Transverse colon (tissue), 4 donors: Measurements from ENCODE around the gene LEKR1. TPM values are rescaled to one million over a fixed set of nuclear protein-coding genes. Genes with fewer than 3 reads are reported as not detected.

Experiments used
- DNase-seq: peaks from one replicate; pipeline ENCODE4 v3.0.0-alpha.2; 2019
- H3K27ac ChIP-seq, 4 donors: fragments of 200-600 bp; sonication (generic); 2 replicates each; pipeline ENCODE4 v1.5.1; 2016 to 2018; ENCODE audit warnings: inconsistent platforms in 4 of 4
- H3K27me3 ChIP-seq: fragments of 200-600 bp; sonication (generic); 2 replicates; pipeline ENCODE4 v1.5.1; 2017; ENCODE audit warnings: inconsistent platforms
- H3K36me3 ChIP-seq, 4 donors: fragments of 200-600 bp; sonication (generic); 2 replicates each; pipeline ENCODE4 v1.5.1; 2017 to 2019; ENCODE audit warnings: inconsistent platforms in 4 of 4
- H3K4me1 ChIP-seq, 4 donors: fragments of 200-600 bp; sonication (generic); 2 replicates each; pipeline ENCODE4 v1.5.1; 2017 to 2020; ENCODE audit warnings: inconsistent platforms in 4 of 4
- H3K4me3 ChIP-seq, 4 donors: fragments of 200-600 bp; sonication (generic); 1 replicate in 1 of 4; 2 replicates in 3 of 4; pipeline versions ENCODE4 v1.5.1 to v1.6.1; 2017 to 2019; ENCODE audit warnings: inconsistent platforms in 4 of 4
- H3K9me3 ChIP-seq, 2 donors: fragments of 200-600 bp; sonication (generic); 2 replicates each; pipeline ENCODE4 v1.5.1; 2017 to 2019; ENCODE audit warnings: inconsistent platforms in 2 of 2
- CTCF ChIP-seq, 5 experiments: fragments of 200-600 bp in 3 of 5; fragments of 450-650 bp in 2 of 5; sonication (generic) in 3 of 5; IDR thresholded peaks; 1 replicate in 2 of 5; 2 replicates in 3 of 5; pipeline ENCODE4 v1.5.1; 2016 to 2017; ENCODE audit warnings: antibody characterized with exemption in 5 of 5, inconsistent platforms in 3 of 5, mild to moderate bottlenecking in 2 of 5, moderate library complexity in 1 of 5
- EP300 ChIP-seq: sonication (generic); formaldehyde crosslinking; IDR thresholded peaks from one replicate; pipeline ENCODE4 v1.6.1; 2017; ENCODE audit warnings: antibody characterized with exemption, low read depth
- POLR2A ChIP-seq: fragments of 450-650 bp; IDR thresholded peaks from one replicate; pipeline ENCODE4 v1.6.1; 2016; ENCODE audit warnings: antibody characterized with exemption, mild to moderate bottlenecking, moderate library complexity
- POLR2AphosphoS5 ChIP-seq, 3 donors: sonication (generic); formaldehyde crosslinking; IDR thresholded peaks; one replicate each; pipeline ENCODE4 v1.6.1; 2016; ENCODE audit warnings: antibody characterized with exemption in 3 of 3
- WGBS, 2 donors: methylation state at CpG; one replicate each; pipeline ENCODE4 v1.1.5; 2018; ENCODE audit warnings: low coverage in 1 of 2; 5-methylcytosine and 5-hydroxymethylcytosine counted together
- in situ Hi-C, 4 donors: fragments of 200-750 bp; cut with MboI; loops; one replicate each; pipeline versions ENCODE4 v1.15.0 to v1.15.1; 2017; ENCODE audit warnings: low sequenced_read_pairs in 3 of 4, low pct_ligation_motif_present in 1 of 4, low pct_unique_long_range_greater_than_20kb in 1 of 4
- intact Hi-C: fragments of 100-400 bp; cut with DNase I; formaldehyde crosslinking; loops from one replicate; pipeline ENCODE4 v1.15.1; 2023; ENCODE audit warnings: low total_unique reads
- total RNA-seq, 4 donors: library from RNA; depleted of rRNA; stranded (reverse); fragments of >200 nt; gene quantifications; one replicate each; pipeline ENCODE4 v1.1.0, GENCODE V29; 2016

Gene LEKR1
- total RNA-seq, 4 donors from 2014 or later: 0.40 to 3.3 (median 0.96) TPM; not detected in 1

DNA sequence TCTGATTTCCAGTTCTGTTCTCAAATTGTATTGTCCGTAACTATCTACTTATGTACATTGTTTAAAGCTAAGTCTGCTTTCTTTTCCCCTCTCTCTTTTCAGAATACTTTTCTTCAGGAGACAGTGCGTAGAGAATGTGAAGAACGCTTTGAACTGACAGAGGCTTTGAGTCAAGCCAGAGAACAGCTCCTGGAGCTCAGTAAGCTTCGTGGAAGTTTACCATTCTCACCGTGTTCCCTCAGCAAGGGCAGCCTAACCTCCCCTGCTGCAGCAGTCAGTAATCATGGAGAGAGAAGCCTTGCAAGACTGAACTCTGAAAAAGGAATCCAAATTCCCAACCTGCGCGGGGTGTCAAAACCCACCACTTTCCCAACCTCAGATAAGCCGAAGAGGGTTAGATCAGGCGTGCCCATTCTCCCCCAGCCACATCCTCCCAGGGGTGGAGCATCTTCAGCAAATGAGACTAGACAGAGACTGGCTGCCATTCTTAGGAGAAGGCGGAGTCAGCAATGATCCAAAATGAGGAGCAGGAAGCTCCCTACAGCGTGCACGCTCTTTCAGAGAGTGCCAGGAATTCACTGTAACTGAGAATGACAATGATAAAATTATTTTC lies 219.2 kb downstream of the LEKR1 start:
- in situ Hi-C loops: no loop called here

GRCh38 chr3:157046520-157046919 lies 220.4 kb downstream of the LEKR1 start:
- H3K4me1 ChIP-seq: no peaks in the 10 kb centered on the region
- H3K36me3 ChIP-seq: no peaks in the 10 kb centered on the region
- no peaks in the 10 kb centered on the region for H3K27me3 ChIP-seq
- H3K9me3 ChIP-seq: no peaks in the 10 kb centered on the region
- H3K27ac ChIP-seq: peak overlapping the region in 1 of 4 donors; percentile 68
- TF ChIP-seq EP300 (no peak), POLR2A (no peak), CTCF (IDR thresholded peaks at IDR 0.05) (no peak), POLR2AphosphoS5 (IDR thresholded peaks at IDR 0.05) (no peak)
- H3K4me3 ChIP-seq: no peak overlapping the region
- in situ Hi-C loops: no loop called here
- WGBS, 2 donors: 80 to 83% methylated on average over 1 of the region's 1 CpG
- intact Hi-C loops: no loop called here
- no peak for DNase-seq

More for the DNA sequence above, 219.2 kb downstream of the LEKR1 start:
- H3K4me3 ChIP-seq: peak overlapping the region in 1 of 4 donors; percentile 17
- intact Hi-C loops: no loop called here
- no peaks in the 10 kb centered on the region for H3K4me1 ChIP-seq
- no peaks in the 10 kb centered on the region for H3K27me3 ChIP-seq
- 77 to 87% methylated on average over 5 to 12 of the region's 12 CpGs for WGBS, 2 donors
- H3K9me3 ChIP-seq: no peaks in the 10 kb centered on the region
- peak overlapping the region; percentile 21 to 68 (median 62) for H3K27ac ChIP-seq
- H3K36me3 ChIP-seq: no peaks in the 10 kb centered on the region
- TF ChIP-seq POLR2AphosphoS5 (IDR thresholded peaks at IDR 0.05): peak in 1 of 3 donors; percentile 55
- TF ChIP-seq CTCF (IDR thresholded peaks at IDR 0.05): no peak
- TF ChIP-seq EP300: no peak
- DNase-seq: no peak

DNA sequence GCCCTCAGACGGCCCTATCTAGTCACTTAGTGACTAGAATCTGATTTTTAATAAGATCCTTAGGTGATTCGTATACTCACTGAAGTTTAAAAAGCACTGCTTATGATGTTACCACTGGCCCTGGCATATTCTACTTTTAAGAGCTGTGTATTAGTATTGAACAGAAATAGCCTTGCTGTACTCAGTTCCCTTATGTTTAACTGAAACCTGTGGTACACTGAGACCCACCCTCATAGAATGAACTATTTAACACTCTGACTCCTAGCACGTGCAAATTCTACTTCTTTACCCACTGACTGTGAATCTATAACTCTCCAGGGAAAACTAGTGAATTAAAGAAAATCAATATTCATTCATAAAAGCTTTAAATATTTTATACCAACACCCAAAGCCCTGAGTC lies 224.9 kb downstream of the LEKR1 start:
- intact Hi-C loops (no loop called here), in situ Hi-C loops (no loop called here)
- H3K27me3 ChIP-seq: no peaks in the 10 kb centered on the region
- TF ChIP-seq EP300 (no peak), CTCF (IDR thresholded peaks at IDR 0.05) (no peak), POLR2AphosphoS5 (IDR thresholded peaks at IDR 0.05) (no peak)
- H3K27ac ChIP-seq: no peak overlapping the region
- DNase-seq: no peak
- no peaks in the 10 kb centered on the region for H3K4me1 ChIP-seq
- no peak overlapping the region for H3K4me3 ChIP-seq
- WGBS, 2 donors: 83 to 85% methylated on average over 3 of the region's 3 CpGs
- no peaks in the 10 kb centered on the region for H3K36me3 ChIP-seq
- no peaks in the 10 kb centered on the region for H3K9me3 ChIP-seq

GRCh38 chr3:157051591-157051990 lies 225.4 kb downstream of the LEKR1 start:
- intact Hi-C loops: no loop called here
- H3K27me3 ChIP-seq: no peaks in the 10 kb centered on the region
- in situ Hi-C loops: no loop called here
- DNase-seq: no peak
- no peak overlapping the region for H3K4me3 ChIP-seq
- H3K4me1 ChIP-seq: no peaks in the 10 kb centered on the region
- TF ChIP-seq CTCF (IDR thresholded peaks at IDR 0.05) (no peak), EP300 (no peak), POLR2AphosphoS5 (IDR thresholded peaks at IDR 0.05) (no peak), POLR2A (no peak)
- no peak overlapping the region for H3K27ac ChIP-seq
- no peaks in the 10 kb centered on the region for H3K36me3 ChIP-seq
- no peaks in the 10 kb centered on the region for H3K9me3 ChIP-seq
